ENCODE data around the gene TRIM41. TPM values are rescaled to one million over a fixed set of nuclear protein-coding genes. Genes with fewer than 3 reads are reported as not detected.

TRIM41 gene
- total and polyA plus RNA-seq, 9 of the 15 experiments (the other 6 are each of a cell fraction or from before 2014, with no cell fraction given): 1.8 to 47.6 (median 20.9) TPM

- TF ChIP-seq ZBTB1 (CRISPR knock-in tag; IDR thresholded peaks at IDR 0.05; ENCODE audit: borderline replicate concordance, low read depth) (peak; percentile 78), ETV6 (IDR thresholded peaks at IDR 0.05; ENCODE audit: borderline replicate concordance in 1 of 2, low read depth in 2 of 2, low read length in 1 of 2) (no peak), ETV6 (CRISPR knock-in tag; IDR thresholded peaks at IDR 0.05; ENCODE audit: borderline replicate concordance) (0 out of 2 replicates have a peak, but pooled peaks have one; percentile 48), SETDB1 (IDR thresholded peaks at IDR 0.05; ENCODE audit: low read length) (no peak), RBFOX2 (IDR thresholded peaks at IDR 0.05; ENCODE audit: low read depth, low read length) (peak; percentile 88), CXXC5 (CRISPR knock-in tag; IDR thresholded peaks at IDR 0.05) (0 out of 2 replicates have a peak, but pooled peaks have one; percentile 25), POLR2G (IDR thresholded peaks at IDR 0.05; ENCODE audit: low read depth, low read length) (peak; percentile 82), HDAC3 (IDR thresholded peaks at IDR 0.05; ENCODE audit: borderline replicate concordance, partially characterized antibody) (no peak), MAX (CRISPR knock-in tag; IDR thresholded peaks at IDR 0.05) (0 out of 2 replicates have a peak, but pooled peaks have one; percentile 0), YBX1 (IDR thresholded peaks at IDR 0.05) (no peak), TCF7 (IDR thresholded peaks at IDR 0.05; ENCODE audit: borderline replicate concordance) (no peak), LCOR (CRISPR knock-in tag; IDR thresholded peaks at IDR 0.05) (no peak), PHB (CRISPR knock-in tag; IDR thresholded peaks at IDR 0.05) (no peak), ZNF436 (CRISPR knock-in tag; IDR thresholded peaks at IDR 0.05) (no peak), NFYB (IDR thresholded peaks at IDR 0.05; ENCODE audit: extremely low read depth, insufficient read length) (no peak), CEBPG (CRISPR knock-in tag; IDR thresholded peaks at IDR 0.05) (no peak), CEBPG (tag; conservative IDR thresholded peaks at IDR 0.05 in 1 of 2, IDR thresholded peaks at IDR 0.05 in 1 of 2) (no peak), CBX5 (IDR thresholded peaks at IDR 0.05; ENCODE audit: borderline replicate concordance, low read depth) (no peak), MXI1 (IDR thresholded peaks at IDR 0.05; ENCODE audit: low read depth, low read length) (no peak)
- TF ChIP-seq, protein P1, sequence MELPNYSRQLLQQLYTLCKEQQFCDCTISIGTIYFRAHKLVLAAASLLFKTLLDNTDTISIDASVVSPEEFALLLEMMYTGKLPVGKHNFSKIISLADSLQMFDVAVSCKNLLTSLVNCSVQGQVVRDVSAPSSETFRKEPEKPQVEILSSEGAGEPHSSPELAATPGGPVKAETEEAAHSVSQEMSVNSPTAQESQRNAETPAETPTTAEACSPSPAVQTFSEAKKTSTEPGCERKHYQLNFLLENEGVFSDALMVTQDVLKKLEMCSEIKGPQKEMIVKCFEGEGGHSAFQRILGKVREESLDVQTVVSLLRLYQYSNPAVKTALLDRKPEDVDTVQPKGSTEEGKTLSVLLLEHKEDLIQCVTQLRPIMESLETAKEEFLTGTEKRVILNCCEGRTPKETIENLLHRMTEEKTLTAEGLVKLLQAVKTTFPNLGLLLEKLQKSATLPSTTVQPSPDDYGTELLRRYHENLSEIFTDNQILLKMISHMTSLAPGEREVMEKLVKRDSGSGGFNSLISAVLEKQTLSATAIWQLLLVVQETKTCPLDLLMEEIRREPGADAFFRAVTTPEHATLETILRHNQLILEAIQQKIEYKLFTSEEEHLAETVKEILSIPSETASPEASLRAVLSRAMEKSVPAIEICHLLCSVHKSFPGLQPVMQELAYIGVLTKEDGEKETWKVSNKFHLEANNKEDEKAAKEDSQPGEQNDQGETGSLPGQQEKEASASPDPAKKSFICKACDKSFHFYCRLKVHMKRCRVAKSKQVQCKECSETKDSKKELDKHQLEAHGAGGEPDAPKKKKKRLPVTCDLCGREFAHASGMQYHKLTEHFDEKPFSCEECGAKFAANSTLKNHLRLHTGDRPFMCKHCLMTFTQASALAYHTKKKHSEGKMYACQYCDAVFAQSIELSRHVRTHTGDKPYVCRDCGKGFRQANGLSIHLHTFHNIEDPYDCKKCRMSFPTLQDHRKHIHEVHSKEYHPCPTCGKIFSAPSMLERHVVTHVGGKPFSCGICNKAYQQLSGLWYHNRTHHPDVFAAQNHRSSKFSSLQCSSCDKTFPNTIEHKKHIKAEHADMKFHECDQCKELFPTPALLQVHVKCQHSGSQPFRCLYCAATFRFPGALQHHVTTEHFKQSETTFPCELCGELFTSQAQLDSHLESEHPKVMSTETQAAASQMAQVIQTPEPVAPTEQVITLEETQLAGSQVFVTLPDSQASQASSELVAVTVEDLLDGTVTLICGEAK (IDR thresholded peaks at IDR 0.05): peak; percentile 41; the same call in 1 of the 2 replicates
- TF ChIP-seq, protein P1 (CRISPR knock-in tag; IDR thresholded peaks at IDR 0.05): no peak
Observed at GRCh38 chr5:181261320-181262049, 38.4 kb downstream of the TRIM41 start (continued).

All from K562 (cell line).